HPDE6-E6E7 (cell line): ENCODE measurements around the gene DOLPP1.
A peak's percentile ranks its signal among the peaks of the same experiment; 100 is the strongest.
"Not testable (repeated sequence)": the region's sequence is repeated elsewhere in the genome, so short reads cannot be mapped to it uniquely, and the experiment has no call there.

ENCODE experiments used
- DNase-seq: peaks from one replicate; pipeline ENCODE4 v3.0.0; 2011; ENCODE audit warnings: missing footprints; ENCODE audit errors: extremely low spot score

DOLPP1 gene

GRCh38 chr9:129080601-129081387 is at the start of gene DOLPP1:
Gene DOLPP1, plus strand, starts transcription at chr9:129081111. Its CDS starts 21 bp downstream, at chr9:129081132.
- DNase-seq = peak; percentile 100

- DNase-seq = no peak
Measured at GRCh38 chr9:129031514-129031913, 49.4 kb upstream of the DOLPP1 start.

- DNase-seq = no peak
Measured at GRCh38 chr9:129032541-129033159, 48.3 kb upstream of the DOLPP1 start.

- DNase-seq = no peak
Measured at GRCh38 chr9:129033216-129033615, 47.7 kb upstream of the DOLPP1 start.

- not testable (repeated sequence) for DNase-seq
Measured at GRCh38 chr9:129035838-129036237, 45.1 kb upstream of the DOLPP1 start.

GRCh38 chr9:129036241-129036922 is 44.5 kb upstream of the DOLPP1 start, which contains the start of gene MIGA2:
Gene MIGA2, plus strand, starts transcription at chr9:129036626. Its CDS starts 3,969 bp downstream, at chr9:129040595.
- peak; percentile 99 for DNase-seq

GRCh38 chr9:129036923-129037766 is 43.8 kb upstream of the DOLPP1 start:
- DNase-seq = no peak

GRCh38 chr9:129037767-129038098 is 43.2 kb upstream of the DOLPP1 start:
- no peak for DNase-seq

GRCh38 chr9:129038109-129038852 is 42.6 kb upstream of the DOLPP1 start:
- DNase-seq = no peak

GRCh38 chr9:129040113-129040643 is 40.7 kb upstream of the DOLPP1 start:
- DNase-seq = no peak

GRCh38 chr9:129042016-129042415 is 38.9 kb upstream of the DOLPP1 start:
- DNase-seq = no peak

- peak; percentile 72 for DNase-seq
Measured at GRCh38 chr9:129052592-129052991, 28.3 kb upstream of the DOLPP1 start.

- DNase-seq = no peak
Measured at GRCh38 chr9:129053020-129053419, 27.9 kb upstream of the DOLPP1 start.

GRCh38 chr9:129054163-129054851 is 26.6 kb upstream of the DOLPP1 start:
- DNase-seq = no peak

GRCh38 chr9:129058965-129059795 is 21.7 kb upstream of the DOLPP1 start:
- peak; percentile 33 for DNase-seq

GRCh38 chr9:129059796-129060785 is 20.8 kb upstream of the DOLPP1 start:
- no peak for DNase-seq

- DNase-seq = no peak
Measured at GRCh38 chr9:129060991-129061390, 19.9 kb upstream of the DOLPP1 start.

GRCh38 chr9:129063061-129063460 is 17.9 kb upstream of the DOLPP1 start:
- DNase-seq = no peak
